ENCODE data around the gene RMRP.

DNA sequence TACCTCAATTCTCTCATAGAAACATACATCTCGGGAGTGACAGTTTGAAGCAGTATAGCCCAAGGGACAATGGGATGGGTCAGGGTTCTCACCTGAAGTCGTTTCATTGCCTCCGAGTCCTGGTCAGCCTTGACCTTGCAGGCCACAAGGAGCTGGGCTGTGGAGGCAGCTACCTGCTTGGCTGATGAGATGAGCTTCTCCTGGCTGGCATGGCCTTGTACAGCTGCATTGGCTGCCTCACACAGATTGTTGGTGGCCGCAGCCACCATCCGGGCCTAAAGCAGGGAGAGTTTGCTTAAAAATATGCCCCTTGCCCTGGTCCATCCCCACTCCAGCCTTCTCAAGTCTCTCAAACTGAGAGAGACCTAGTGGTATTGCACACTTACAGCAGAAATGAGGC is 40.4 kb upstream of the RMRP start:
- TF ChIP-seq, protein P1, sequence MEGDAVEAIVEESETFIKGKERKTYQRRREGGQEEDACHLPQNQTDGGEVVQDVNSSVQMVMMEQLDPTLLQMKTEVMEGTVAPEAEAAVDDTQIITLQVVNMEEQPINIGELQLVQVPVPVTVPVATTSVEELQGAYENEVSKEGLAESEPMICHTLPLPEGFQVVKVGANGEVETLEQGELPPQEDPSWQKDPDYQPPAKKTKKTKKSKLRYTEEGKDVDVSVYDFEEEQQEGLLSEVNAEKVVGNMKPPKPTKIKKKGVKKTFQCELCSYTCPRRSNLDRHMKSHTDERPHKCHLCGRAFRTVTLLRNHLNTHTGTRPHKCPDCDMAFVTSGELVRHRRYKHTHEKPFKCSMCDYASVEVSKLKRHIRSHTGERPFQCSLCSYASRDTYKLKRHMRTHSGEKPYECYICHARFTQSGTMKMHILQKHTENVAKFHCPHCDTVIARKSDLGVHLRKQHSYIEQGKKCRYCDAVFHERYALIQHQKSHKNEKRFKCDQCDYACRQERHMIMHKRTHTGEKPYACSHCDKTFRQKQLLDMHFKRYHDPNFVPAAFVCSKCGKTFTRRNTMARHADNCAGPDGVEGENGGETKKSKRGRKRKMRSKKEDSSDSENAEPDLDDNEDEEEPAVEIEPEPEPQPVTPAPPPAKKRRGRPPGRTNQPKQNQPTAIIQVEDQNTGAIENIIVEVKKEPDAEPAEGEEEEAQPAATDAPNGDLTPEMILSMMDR (IDR thresholded peaks at IDR 0.05): no peak
- no peak for TF ChIP-seq POLR2A (IDR thresholded peaks at IDR 0.05)
